ENCODE measurements around the gene TMEM266.

TMEM266 gene

GRCh38 chr15:76185716-76186115, 125.9 kb downstream of the TMEM266 start:
- peak; percentile 44 for DNase-seq (ENCODE audit: low read depth)

DNA sequence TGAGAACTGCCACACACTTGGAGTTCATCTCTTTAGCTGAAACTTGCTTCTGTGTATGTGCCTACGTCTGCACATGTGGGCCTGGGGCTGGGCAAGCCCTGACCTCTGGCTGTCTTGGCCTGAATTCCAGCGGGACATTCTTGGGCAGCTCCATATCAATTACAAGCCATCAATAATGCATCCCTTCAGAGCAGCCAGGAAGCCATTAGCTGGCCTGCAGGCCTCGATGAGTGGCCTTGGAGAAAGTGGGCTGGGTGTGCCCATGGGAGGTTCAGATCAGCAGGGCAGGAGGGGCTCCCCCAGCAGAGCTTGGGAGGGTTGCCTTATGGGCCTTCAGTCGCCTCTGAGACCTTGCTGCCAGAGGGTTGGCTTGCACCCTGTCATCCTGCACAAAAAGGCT, 127.4 kb downstream of the TMEM266 start:
- DNase-seq (ENCODE audit: low read depth): no peak

DNA sequence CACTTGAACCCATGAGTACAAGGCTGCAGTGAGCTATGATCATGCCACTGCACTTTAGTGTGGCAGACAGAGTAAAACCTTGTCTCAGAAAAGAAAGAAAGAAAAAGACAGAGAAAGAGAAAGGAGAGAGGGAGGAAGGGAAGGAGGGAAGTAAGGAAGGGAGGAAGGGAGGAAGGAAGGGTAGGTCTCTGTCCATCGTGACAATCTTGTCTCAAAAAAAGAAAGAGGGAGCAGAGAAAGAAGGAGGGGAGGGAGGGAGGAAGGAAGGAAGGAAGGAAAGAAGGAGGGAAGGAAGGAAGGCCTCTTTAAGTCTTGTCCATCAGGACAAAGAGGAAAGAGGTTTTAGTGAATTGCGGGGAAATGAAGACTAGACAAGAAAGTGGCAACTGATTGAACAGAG, 129.3 kb downstream of the TMEM266 start:
- DNase-seq (ENCODE audit: low read depth): no peak

GRCh38 chr15:76190070-76190564, 130.3 kb downstream of the TMEM266 start:
- DNase-seq (ENCODE audit: low read depth): no peak

GRCh38 chr15:76190751-76191538, 131.2 kb downstream of the TMEM266 start:
- peak; percentile 43 for DNase-seq (ENCODE audit: low read depth)

DNA sequence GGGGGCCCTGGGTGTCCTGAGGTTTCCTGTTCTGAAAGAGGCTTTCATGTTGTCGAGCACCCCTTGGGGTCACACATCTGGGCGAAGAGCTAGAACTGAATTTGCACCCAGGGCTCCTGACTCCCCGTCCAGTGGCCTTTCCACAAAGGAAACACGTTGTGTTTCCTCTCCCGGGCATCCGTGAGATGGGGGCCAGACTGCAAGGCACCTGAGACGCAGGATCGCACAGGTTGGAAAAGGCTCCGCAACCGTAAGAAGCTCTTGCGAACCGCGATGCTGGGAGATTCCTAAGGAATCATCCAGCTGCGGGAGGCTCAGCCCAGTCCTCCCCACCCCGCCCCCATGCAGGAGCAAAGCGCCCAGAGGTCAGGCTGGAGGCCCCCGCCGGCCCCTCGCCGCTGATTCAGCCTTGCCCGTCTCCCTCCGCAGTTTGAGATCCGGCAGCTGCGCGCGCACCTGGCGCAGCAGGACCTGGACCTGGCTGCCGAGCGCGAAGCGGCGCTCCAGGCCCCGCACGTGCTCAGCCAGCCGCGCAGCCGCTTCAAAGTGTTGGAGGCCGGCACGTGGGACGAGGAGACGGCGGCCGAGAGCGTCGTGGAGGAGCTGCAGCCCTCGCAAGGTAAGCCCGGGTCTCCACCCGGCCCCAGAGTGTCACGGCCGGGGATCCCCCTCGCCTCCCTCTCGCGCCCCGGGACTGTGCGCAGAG, 131.9 kb downstream of the TMEM266 start:
- DNase-seq (ENCODE audit: low read depth): no peak

DNA sequence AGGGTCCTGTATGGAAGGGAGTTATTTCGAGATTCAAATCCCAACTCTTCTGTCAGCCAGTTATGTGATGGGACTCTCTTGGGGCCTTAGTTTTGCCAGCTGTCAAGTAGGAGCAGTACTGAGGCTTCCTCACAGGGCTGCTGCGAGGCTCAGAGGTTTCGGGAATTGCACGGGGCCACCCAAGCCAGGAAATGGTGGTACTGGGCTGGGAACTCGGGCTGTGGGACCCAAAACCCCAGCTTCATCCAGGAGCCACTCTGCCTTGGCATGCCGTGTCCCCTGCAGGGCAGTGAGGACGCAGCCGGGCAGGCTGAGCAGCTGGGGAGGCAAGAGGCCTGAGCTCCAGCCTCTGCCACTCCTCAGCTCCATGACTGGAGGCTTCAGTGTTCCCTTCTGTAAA, 132.9 kb downstream of the TMEM266 start:
- no peak for DNase-seq (ENCODE audit: low read depth)

GRCh38 chr15:76193934-76194333, 134.1 kb downstream of the TMEM266 start:
- DNase-seq (ENCODE audit: low read depth): no peak

DNA sequence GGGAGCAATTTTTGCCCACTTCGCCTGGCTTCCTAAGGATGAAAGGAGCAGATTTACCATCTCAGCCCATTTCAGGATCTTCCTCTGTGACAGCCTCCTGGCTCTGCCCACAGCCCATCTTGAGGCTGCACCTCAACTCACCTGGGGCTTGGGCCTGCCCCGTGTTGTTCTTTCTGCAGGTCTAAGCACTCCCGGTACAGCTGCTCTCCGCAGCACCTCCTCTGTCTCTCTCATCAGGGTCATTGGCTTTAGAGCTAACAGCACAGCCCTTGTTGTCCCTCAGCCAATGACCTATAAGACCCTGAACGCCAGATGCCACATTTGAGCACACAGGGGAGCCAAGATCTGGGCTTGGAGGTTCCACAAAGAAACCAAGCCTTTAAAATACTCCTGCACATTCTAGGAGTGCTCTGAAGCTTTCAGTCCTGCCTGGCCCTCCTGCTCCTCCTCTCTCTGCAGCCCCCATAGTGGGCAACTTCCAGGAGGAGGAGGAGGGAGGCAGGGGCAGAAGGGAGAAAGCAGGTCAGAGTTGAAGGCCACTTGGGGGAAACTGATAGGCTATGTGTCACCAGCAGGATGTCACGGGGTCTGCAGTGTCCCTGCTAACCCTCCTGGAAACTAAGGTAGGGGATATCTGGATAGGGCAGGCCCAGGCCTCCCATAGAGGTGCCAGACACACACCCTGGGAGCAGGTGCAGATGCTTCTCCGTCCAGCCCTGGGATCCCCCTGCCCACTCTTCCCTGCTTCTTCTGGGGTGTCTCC, 135.9 kb downstream of the TMEM266 start:
- DNase-seq (ENCODE audit: low read depth): no peak

GRCh38 chr15:76196269-76197231, 136.8 kb downstream of the TMEM266 start:
- peak; percentile 53 for DNase-seq (ENCODE audit: low read depth)

DNA sequence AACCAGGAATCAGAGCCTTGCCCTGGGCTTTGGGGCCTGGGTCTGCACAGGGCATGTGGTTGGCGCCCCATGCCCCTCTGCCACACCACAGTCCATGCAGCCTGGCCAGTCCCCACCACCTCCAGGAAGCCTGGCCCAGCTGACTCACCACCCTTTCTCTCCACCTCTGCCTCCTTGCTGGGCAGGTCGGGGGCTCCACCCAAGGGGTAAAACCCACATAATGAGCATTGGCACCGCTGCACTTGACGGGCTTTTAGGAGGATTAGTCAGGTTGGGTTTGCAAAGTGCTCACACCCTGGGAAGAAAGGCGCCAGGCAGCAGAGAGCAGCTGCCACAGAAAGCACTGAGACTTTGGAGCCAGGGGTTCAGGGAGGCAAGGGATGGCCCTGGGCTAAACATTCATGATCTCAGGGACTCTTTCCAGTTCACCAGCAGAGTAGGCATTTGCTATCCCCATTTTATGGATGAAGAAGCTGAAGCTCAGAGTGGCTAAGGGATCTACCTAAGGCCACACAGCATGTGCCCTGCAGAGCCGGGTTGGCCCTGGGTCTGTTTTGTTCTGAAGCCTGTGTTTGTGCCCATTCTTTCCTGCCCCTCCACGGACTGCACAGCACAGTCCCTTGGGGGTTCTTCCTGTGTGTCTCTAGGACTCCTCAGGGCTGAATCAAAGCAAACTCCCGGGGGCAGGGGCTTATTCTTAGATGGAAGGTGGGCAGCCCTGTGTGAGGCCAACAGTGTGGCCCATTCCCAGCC, 138.1 kb downstream of the TMEM266 start:
- no peak for DNase-seq (ENCODE audit: low read depth)

GRCh38 chr15:76198456-76199105, 138.8 kb downstream of the TMEM266 start:
- no peak for DNase-seq (ENCODE audit: low read depth)

DNA sequence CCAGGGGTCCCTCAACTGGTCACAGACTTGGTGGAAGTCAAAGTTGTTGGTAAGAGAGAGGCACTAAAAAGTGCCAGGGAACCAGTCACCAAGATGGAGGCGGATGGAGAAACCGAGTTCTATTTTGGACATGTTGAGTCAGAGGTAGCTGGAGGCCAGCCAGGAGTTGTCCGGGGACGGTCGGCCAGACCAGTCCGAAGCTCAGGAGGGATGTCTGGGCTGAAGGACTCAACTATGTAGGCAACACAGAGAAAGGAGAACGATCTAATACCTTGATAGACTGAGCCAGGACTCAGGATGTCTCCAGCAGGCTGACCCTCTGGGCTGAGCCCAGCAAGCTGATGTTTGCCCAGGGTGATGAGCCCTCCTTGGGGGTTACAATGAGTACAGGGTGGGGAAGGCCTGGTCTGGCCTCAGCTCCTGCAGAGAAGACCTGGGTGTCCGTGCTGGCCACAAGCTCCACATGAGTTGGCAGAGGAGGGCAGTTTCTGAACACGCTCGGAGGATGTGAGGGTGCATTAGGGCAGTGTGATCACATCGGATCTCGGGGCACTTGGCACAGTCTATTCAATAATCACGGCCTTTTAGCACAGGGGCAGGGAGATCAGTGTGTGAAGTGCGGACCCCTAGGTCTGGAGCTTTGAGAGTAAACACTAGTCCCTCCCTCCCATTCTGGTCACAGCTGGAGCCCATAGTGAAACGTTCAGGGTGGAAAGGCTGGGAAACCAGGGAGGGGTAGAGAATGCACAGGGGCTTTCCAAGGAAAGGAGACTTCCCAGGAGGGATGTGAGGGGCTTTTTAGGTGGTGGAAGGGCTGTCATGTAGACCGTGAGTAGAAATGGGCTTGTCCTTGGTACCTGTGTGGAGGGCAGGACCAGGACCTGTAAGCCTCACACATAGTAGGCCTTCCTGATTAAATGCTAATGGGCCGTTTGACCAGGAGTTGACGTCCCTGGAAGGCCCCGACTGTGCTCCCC, 139.6 kb downstream of the TMEM266 start:
- peak; percentile 70 for DNase-seq (ENCODE audit: low read depth)

DNA sequence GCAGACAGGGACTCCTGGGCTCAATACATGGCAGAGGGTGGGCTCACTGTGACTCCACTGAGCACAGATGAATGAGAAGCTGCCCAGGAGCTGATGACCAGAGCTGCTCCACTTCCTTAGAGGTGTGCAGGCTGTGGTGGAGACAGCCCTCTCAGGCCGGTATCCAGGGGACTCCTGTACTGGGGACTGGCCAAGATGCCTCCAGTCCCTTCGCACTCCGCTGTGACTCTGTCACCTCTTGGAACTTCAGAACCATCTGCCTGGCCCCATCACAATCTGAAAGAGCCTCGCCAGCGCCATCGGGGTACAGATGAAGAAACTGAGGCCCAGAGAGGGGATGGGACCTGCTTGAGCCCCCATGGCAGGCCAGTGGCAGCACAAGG, 140.3 kb downstream of the TMEM266 start:
- no peak for DNase-seq (ENCODE audit: low read depth)

DNA sequence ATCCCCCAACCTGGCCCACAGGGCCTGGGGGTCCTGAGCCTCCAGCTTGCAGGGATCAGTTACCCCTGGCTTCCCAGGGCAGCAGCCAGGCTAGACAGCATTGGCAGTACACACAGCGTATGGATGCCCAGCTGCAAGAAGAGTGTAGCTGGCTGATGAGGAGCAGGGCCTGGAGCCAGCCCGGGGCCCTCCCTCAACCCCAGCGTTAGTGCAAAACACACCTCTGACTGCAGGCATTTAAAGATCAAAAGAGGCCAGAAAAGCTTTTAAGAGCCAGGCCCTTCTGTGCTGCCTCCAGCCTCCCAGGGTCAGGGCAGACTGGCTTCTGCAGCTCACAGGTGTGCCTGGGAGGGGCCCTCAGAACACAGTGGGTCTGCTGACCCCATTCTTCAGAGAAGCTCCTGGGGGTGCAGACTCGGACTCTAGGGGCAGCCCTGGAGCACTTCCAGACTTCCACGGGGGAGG, 140.9 kb downstream of the TMEM266 start:
- no peak for DNase-seq (ENCODE audit: low read depth)

DNA sequence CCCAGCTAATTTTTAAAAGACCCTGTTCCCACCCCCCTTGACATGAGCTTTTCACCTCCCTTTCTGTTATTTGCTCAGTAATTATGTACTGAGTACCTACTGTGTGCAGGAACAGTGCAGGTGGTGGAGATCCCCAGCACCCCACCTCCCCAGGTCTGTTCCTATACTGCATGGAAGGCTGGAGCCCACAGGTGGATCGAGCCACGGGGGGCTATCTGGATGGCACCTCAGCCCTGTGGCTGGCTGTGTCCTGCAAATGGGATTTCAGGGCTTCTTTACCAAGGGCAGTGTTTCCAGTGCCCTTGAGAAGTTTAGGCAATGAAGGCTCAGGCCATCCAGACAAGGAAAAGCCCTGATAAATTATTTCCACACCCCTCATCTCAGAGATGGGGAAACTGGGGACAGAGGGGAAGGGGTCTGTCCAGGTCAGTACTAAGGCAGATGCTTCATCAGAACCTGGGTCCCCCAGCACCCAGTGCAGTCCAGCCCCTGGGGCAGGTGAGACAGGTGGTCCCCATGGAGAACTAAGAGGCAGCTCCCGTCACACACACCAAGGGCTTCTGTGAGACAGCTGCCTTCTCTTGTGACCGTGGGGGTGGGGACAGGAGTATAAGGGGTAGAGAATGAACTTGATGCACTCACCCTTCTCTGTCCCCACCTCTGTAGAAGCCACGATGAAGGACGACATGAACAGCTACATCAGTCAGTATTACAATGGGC, 141.9 kb downstream of the TMEM266 start:
- DNase-seq (ENCODE audit: low read depth): no peak

DNA sequence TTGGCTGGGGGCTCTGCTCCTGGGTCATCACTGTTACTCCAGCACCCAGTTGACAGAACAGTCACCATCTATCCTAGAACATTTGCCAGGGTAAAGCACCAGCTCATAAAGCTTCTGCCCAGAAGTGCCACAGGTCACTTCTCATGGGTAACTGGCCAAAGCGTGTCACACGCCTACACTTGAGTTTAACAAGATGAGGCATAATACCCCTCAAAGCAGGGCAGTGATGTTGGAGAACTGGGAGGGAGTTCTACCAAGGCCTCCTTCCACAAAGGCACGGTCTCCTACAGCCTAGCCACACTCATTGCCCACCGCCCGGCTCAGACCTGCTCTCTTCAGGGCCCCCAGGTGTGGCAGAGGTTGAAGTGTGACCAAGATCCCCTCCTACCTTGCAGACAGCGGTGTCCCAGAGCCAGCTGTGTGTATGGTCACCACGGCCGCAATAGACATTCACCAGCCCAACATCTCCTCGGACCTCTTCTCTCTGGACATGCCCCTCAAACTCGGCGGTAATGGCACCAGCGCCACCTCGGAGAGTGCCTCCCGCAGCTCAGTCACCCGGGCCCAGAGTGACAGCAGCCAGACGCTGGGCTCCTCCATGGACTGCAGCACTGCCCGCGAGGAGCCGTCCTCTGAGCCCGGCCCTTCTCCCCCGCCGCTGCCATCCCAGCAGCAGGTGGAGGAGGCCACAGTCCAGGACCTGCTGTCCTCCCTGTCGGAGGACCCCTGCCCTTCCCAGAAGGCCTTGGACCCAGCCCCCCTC, 143.7 kb downstream of the TMEM266 start:
- DNase-seq (ENCODE audit: low read depth): no peak
